Measurements from ENCODE around the gene IPCEF1. TPM values are rescaled to one million over a fixed set of nuclear protein-coding genes. Genes with fewer than 3 reads are reported as not detected.

The IPCEF1 gene
- total and polyA plus RNA-seq, 2 of the 8 experiments (the other 6 are each of a cell fraction or from before 2014, with no cell fraction given) = 0.41 to 0.78 TPM

GRCh38 chr6:154386848-154387717 lies 30.5 kb upstream of the IPCEF1 start:
- Histone ChIP-seq H3K9me3 (ENCODE audit: insufficient read depth in 2 of 2, low read depth in 1 of 2, low read length in 1 of 2) (peaks cover 0 to 3% of the 10 kb centered on the region in 2 experiments; a peak in 1 of 4 replicates), H3K4me3 (ENCODE audit: extremely low read depth in 1 of 4, insufficient read depth in 2 of 4, low read depth in 3 of 4, low read length in 4 of 4) (no peak overlapping the region), H2BK12ac (ENCODE audit: low read depth, low read length) (no peak overlapping the region), H3K79me2 (ENCODE audit: control insufficient read depth in 1 of 2, insufficient read depth in 2 of 2, low read length in 2 of 2) (no peaks in the 10 kb centered on the region), H2BK120ac (replicated peaks; ENCODE audit: low read depth, low read length) (no peak overlapping the region), H3K27ac (ENCODE audit: low read depth, low read length) (no peak overlapping the region), H3K4me2 (ENCODE audit: insufficient read depth in 1 of 2, low read depth in 2 of 2, low read length in 2 of 2) (no peak overlapping the region), H3K23me2 (ENCODE audit: low read depth, low read length) (no peaks in the 10 kb centered on the region), H3K18ac (ENCODE audit: extremely low read depth, low read length) (no peak overlapping the region), H4K8ac (ENCODE audit: extremely low read depth, insufficient read depth, low read length) (no peak overlapping the region), H3K27me3 (replicated peaks in 1 of 4; ENCODE audit: control insufficient read depth in 3 of 4, extremely low read depth in 1 of 4, insufficient read depth in 3 of 4, low read length in 3 of 4) (no peaks in the 10 kb centered on the region), H4K91ac (replicated peaks; ENCODE audit: insufficient read length, low read length) (no peak overlapping the region), H2AK5ac (ENCODE audit: low read depth, low read length) (no peak overlapping the region), H2BK20ac (ENCODE audit: low read length) (no peak overlapping the region), H2AFZ (ENCODE audit: low read length) (no peak overlapping the region), H3K56ac (replicated peaks; ENCODE audit: insufficient read length, low read depth, low read length) (no peak overlapping the region), H2BK5ac (ENCODE audit: low read depth, low read length) (no peak overlapping the region), H4K5ac (ENCODE audit: insufficient read length, low read depth, low read length) (no peak overlapping the region), H3K36me3 (ENCODE audit: control insufficient read depth in 2 of 4, insufficient read depth in 4 of 4, low read length in 3 of 4) (no peaks in the 10 kb centered on the region), H4K20me1 (replicated peaks in 1 of 2; ENCODE audit: control insufficient read depth in 1 of 2, insufficient read depth in 2 of 2, low read length in 2 of 2) (no peaks in the 10 kb centered on the region), H3K4ac (replicated peaks; ENCODE audit: insufficient read length, low read depth, low read length) (no peak overlapping the region), H2BK15ac (ENCODE audit: low read length) (no peak overlapping the region), H3K14ac (ENCODE audit: insufficient read length) (no peak overlapping the region), H3K9ac (replicated peaks in 1 of 4; ENCODE audit: extremely low read depth in 1 of 4, low read depth in 3 of 4, low read length in 3 of 4) (no peak overlapping the region), H3K79me1 (ENCODE audit: low read depth, low read length) (no peaks in the 10 kb centered on the region), H3K23ac (ENCODE audit: insufficient read length) (no peak overlapping the region), H3K4me1 (replicated peaks in 1 of 4; ENCODE audit: control insufficient read depth in 3 of 4, insufficient read depth in 4 of 4, low read length in 3 of 4) (no peaks in the 10 kb centered on the region)
- no peak for DNase-seq (ENCODE audit: low read depth in 1 of 2, low spot score in 2 of 2)
- ChIA-PET CTCF (ENCODE audit: partially characterized antibody) (interaction anchor here (0.6 to 1.7 kb wide), 3 partner anchors 113 to 565 kb away, joined by 3 to 4 read pairs (median 4); no protein-coding TSS in a partner anchor), POLR2A (ENCODE audit: partially characterized antibody) (no interaction called here)
- FAIRE-seq = no peak
- WGBS, 2 experiments (ENCODE audit: extremely low coverage in 1 of 2, insufficient coverage in 1 of 2, insufficient read length in 1 of 2, insufficient replicate concordance in 2 of 2, low coverage in 1 of 2, low lambda C conversion rate in 2 of 2, missing lambda C conversion rate in 1 of 2) = 88% methylated on average over 5 of the region's 5 CpGs; no CpG with 5 or more reads in 1 of the 2 experiments
- TF ChIP-seq CREB1 (IDR thresholded peaks at IDR 0.05) (no peak), POLR2A (IDR thresholded peaks at IDR 0.05; ENCODE audit: control extremely low read depth in 1 of 2, low read depth in 2 of 2, low read length in 2 of 2) (no peak), JUN (IDR thresholded peaks at IDR 0.05; ENCODE audit: low read depth, low read length) (no peak), TAF7 (optimal IDR thresholded peaks at IDR 0.05; ENCODE audit: borderline replicate concordance, low read depth, low read length) (no peak)
- TF ChIP-seq, protein P1, sequence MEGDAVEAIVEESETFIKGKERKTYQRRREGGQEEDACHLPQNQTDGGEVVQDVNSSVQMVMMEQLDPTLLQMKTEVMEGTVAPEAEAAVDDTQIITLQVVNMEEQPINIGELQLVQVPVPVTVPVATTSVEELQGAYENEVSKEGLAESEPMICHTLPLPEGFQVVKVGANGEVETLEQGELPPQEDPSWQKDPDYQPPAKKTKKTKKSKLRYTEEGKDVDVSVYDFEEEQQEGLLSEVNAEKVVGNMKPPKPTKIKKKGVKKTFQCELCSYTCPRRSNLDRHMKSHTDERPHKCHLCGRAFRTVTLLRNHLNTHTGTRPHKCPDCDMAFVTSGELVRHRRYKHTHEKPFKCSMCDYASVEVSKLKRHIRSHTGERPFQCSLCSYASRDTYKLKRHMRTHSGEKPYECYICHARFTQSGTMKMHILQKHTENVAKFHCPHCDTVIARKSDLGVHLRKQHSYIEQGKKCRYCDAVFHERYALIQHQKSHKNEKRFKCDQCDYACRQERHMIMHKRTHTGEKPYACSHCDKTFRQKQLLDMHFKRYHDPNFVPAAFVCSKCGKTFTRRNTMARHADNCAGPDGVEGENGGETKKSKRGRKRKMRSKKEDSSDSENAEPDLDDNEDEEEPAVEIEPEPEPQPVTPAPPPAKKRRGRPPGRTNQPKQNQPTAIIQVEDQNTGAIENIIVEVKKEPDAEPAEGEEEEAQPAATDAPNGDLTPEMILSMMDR (IDR thresholded peaks at IDR 0.05; ENCODE audit: control extremely low read depth in 1 of 3, insufficient read depth in 1 of 3, low read depth in 1 of 3, low read length in 3 of 3) = no peak
